ENCODE measurements around the gene SLC2A4RG. TPM values are rescaled to one million over a fixed set of nuclear protein-coding genes. Genes with fewer than 3 reads are reported as not detected.

SLC2A4RG gene
- total RNA-seq, 1 experiment from 2014 or later = 166 TPM

GRCh38 chr20:63782521-63782971 lies 43.0 kb downstream of the SLC2A4RG start:
- DNase-seq (ENCODE audit: low read depth) = no peak
- in situ Hi-C loops (cut with HindIII; ENCODE audit: low pct_unique_long_range_greater_than_20kb, low sequenced_read_pairs) = no loop called here

- in situ Hi-C loops (cut with HindIII; ENCODE audit: low pct_unique_long_range_greater_than_20kb, low sequenced_read_pairs) = no loop called here
- no peak for DNase-seq (ENCODE audit: low read depth)
Measured at GRCh38 chr20:63783970-63784369, 44.4 kb downstream of the SLC2A4RG start.

GRCh38 chr20:63785691-63786131 lies 46.1 kb downstream of the SLC2A4RG start:
- in situ Hi-C loops (cut with HindIII; ENCODE audit: low pct_unique_long_range_greater_than_20kb, low sequenced_read_pairs) = no loop called here
- no peak for DNase-seq (ENCODE audit: low read depth)

- no peak for DNase-seq (ENCODE audit: low read depth)
- in situ Hi-C loops (cut with HindIII; ENCODE audit: low pct_unique_long_range_greater_than_20kb, low sequenced_read_pairs) = no loop called here
Measured at GRCh38 chr20:63787302-63787701, 47.7 kb downstream of the SLC2A4RG start.

GRCh38 chr20:63787749-63788148 lies 48.2 kb downstream of the SLC2A4RG start:
- in situ Hi-C loops (cut with HindIII; ENCODE audit: low pct_unique_long_range_greater_than_20kb, low sequenced_read_pairs) = no loop called here
- DNase-seq (ENCODE audit: low read depth) = no peak

GRCh38 chr20:63789836-63790571 lies 50.4 kb downstream of the SLC2A4RG start:
- DNase-seq (ENCODE audit: low read depth) = no peak
- in situ Hi-C loops (cut with HindIII; ENCODE audit: low pct_unique_long_range_greater_than_20kb, low sequenced_read_pairs) = no loop called here

- in situ Hi-C loops (cut with HindIII; ENCODE audit: low pct_unique_long_range_greater_than_20kb, low sequenced_read_pairs) = no loop called here
- no peak for DNase-seq (ENCODE audit: low read depth)
Measured at GRCh38 chr20:63790572-63791168, 51.1 kb downstream of the SLC2A4RG start.

- DNase-seq (ENCODE audit: low read depth) = no peak
- in situ Hi-C loops (cut with HindIII; ENCODE audit: low pct_unique_long_range_greater_than_20kb, low sequenced_read_pairs) = no loop called here
Measured at GRCh38 chr20:63791497-63792156, 52.1 kb downstream of the SLC2A4RG start.

GRCh38 chr20:63792866-63793265 lies 53.3 kb downstream of the SLC2A4RG start:
- DNase-seq (ENCODE audit: low read depth) = no peak
- in situ Hi-C loops (cut with HindIII; ENCODE audit: low pct_unique_long_range_greater_than_20kb, low sequenced_read_pairs) = no loop called here

Other genes starting within 250 kb of the SLC2A4RG start
- 249 and 281 TPM in 2 replicates for gene EEF1A2, start 240.7 kb upstream of the SLC2A4RG start, total RNA-seq (2014; rRNA removed; shearing (Covaris generic); ENCODE audit: low replicate concordance)
- 35.9 and 103 TPM in 2 replicates for gene PPDPF, start 219.0 kb upstream of the SLC2A4RG start, total RNA-seq (2014; rRNA removed; shearing (Covaris generic); ENCODE audit: low replicate concordance)
- 3.2 and 4.4 TPM in 2 replicates for gene PTK6, start 202.4 kb upstream of the SLC2A4RG start, total RNA-seq (2014; rRNA removed; shearing (Covaris generic); ENCODE audit: low replicate concordance)
- not detected in 2 replicates for gene SRMS, start 192.0 kb upstream of the SLC2A4RG start, total RNA-seq (2014; rRNA removed; shearing (Covaris generic); ENCODE audit: low replicate concordance)
- gene FNDC11, start 185.6 kb upstream of the SLC2A4RG start, total RNA-seq (2014; rRNA removed; shearing (Covaris generic); ENCODE audit: low replicate concordance) = 1.1 and 8.2 TPM in 2 replicates
- gene HELZ2, start 165.5 kb upstream of the SLC2A4RG start, total RNA-seq (2014; rRNA removed; shearing (Covaris generic); ENCODE audit: low replicate concordance) = 26.3 and 30.3 TPM in 2 replicates
- 9.6 and 18.1 TPM in 2 replicates for gene GMEB2, start 112.7 kb upstream of the SLC2A4RG start, total RNA-seq (2014; rRNA removed; shearing (Covaris generic); ENCODE audit: low replicate concordance)
- 70.6 and 73.0 TPM in 2 replicates for gene STMN3, start 86.4 kb upstream of the SLC2A4RG start, total RNA-seq (2014; rRNA removed; shearing (Covaris generic); ENCODE audit: low replicate concordance)
- 12.5 and 13.6 TPM in 2 replicates for gene RTEL1, start 81.5 kb upstream of the SLC2A4RG start, total RNA-seq (2014; rRNA removed; shearing (Covaris generic); ENCODE audit: low replicate concordance)
- gene TNFRSF6B, start 43.1 kb upstream of the SLC2A4RG start, total RNA-seq (2014; rRNA removed; shearing (Covaris generic); ENCODE audit: low replicate concordance) = 1.5 TPM in 1 of 2 replicates, not detected in the other
- 57.0 and 69.7 TPM in 2 replicates for gene ARFRP1, start 31.8 kb upstream of the SLC2A4RG start, total RNA-seq (2014; rRNA removed; shearing (Covaris generic); ENCODE audit: low replicate concordance)
- gene ZGPAT, start 31.7 kb upstream of the SLC2A4RG start, total RNA-seq (2014; rRNA removed; shearing (Covaris generic); ENCODE audit: low replicate concordance) = 44.3 and 49.9 TPM in 2 replicates
- gene LIME1, start 3.1 kb upstream of the SLC2A4RG start, total RNA-seq (2014; rRNA removed; shearing (Covaris generic); ENCODE audit: low replicate concordance) = 6.0 and 17.5 TPM in 2 replicates
- 9.6 and 10.4 TPM in 2 replicates for gene ZBTB46, start 91.5 kb downstream of the SLC2A4RG start, total RNA-seq (2014; rRNA removed; shearing (Covaris generic); ENCODE audit: low replicate concordance)
- gene ABHD16B, start 121.7 kb downstream of the SLC2A4RG start, total RNA-seq (2014; rRNA removed; shearing (Covaris generic); ENCODE audit: low replicate concordance) = not detected in 2 replicates
- 189 TPM in 2 replicates for gene TPD52L2, start 125.5 kb downstream of the SLC2A4RG start, total RNA-seq (2014; rRNA removed; shearing (Covaris generic); ENCODE audit: low replicate concordance)
- gene DNAJC5, start 155.3 kb downstream of the SLC2A4RG start, total RNA-seq (2014; rRNA removed; shearing (Covaris generic); ENCODE audit: low replicate concordance) = 60.9 and 69.2 TPM in 2 replicates
- gene UCKL1, start 216.6 kb downstream of the SLC2A4RG start, total RNA-seq (2014; rRNA removed; shearing (Covaris generic); ENCODE audit: low replicate concordance) = 31.0 and 46.9 TPM in 2 replicates
- gene ZNF512B, start 230.2 kb downstream of the SLC2A4RG start, total RNA-seq (2014; rRNA removed; shearing (Covaris generic); ENCODE audit: low replicate concordance) = 5.8 and 6.6 TPM in 2 replicates
- 0.95 and 1.2 TPM in 2 replicates for gene SAMD10, start 239.9 kb downstream of the SLC2A4RG start, total RNA-seq (2014; rRNA removed; shearing (Covaris generic); ENCODE audit: low replicate concordance)
- gene PRPF6, start 241.4 kb downstream of the SLC2A4RG start, total RNA-seq (2014; rRNA removed; shearing (Covaris generic); ENCODE audit: low replicate concordance) = 126 and 130 TPM in 2 replicates

Measured in Caki2 (cell line).